Fibroblast of pulmonary artery (primary cell): ENCODE results near the gene TMCO1.

ENCODE experiments used
- DNase-seq: peaks from one replicate; pipeline ENCODE4 v3.0.0-alpha.2; 2010; ENCODE audit warnings: low read depth
- H3K4me3 ChIP-seq: replicated peaks from 2 replicates; pipeline ENCODE4 v1.5.1; 2011; ENCODE audit warnings: low read depth, mild to moderate bottlenecking, control low read depth, low read length, moderate library complexity
- CTCF ChIP-seq: IDR thresholded peaks from 2 replicates; pipeline ENCODE4 v1.5.1; 2011; ENCODE audit warnings: mild to moderate bottlenecking, control low read depth, low read length, inconsistent platforms; ENCODE audit errors: missing control alignments

Gene TMCO1

GRCh38 chr1:165763442-165763841 lies 5.2 kb downstream of the TMCO1 start:
- H3K4me3 ChIP-seq, result no peak overlapping the region
- TF ChIP-seq CTCF, result no peak
- no peak for DNase-seq

- H3K4me3 ChIP-seq, result no peak overlapping the region
- no peak for TF ChIP-seq CTCF
- DNase-seq, result no peak
These were observed 5.9 kb downstream of the TMCO1 start for GRCh38 chr1:165762725-165763124.

GRCh38 chr1:165759095-165759494 lies 9.6 kb downstream of the TMCO1 start:
- no peak for TF ChIP-seq CTCF
- no peak overlapping the region for H3K4me3 ChIP-seq
- DNase-seq, result no peak

GRCh38 chr1:165755393-165756010 lies 13.2 kb downstream of the TMCO1 start:
- TF ChIP-seq CTCF, result no peak
- DNase-seq, result no peak

GRCh38 chr1:165753934-165754333 lies 14.7 kb downstream of the TMCO1 start:
- TF ChIP-seq CTCF, result no peak
- H3K4me3 ChIP-seq, result no peak overlapping the region
- DNase-seq, result no peak

More at GRCh38 chr1:165755393-165756010, 13.2 kb downstream of the TMCO1 start:
- H3K4me3 ChIP-seq, result no peak overlapping the region

- no peak overlapping the region for H3K4me3 ChIP-seq
- no peak for TF ChIP-seq CTCF
- no peak for DNase-seq
These were observed 20.1 kb downstream of the TMCO1 start for GRCh38 chr1:165748550-165748949.
